Omental fat pad (tissue), 4 donors: ENCODE results near the gene RFXANK. TPM values are rescaled to one million over a fixed set of nuclear protein-coding genes. Genes with fewer than 3 reads are reported as not detected.
"Not testable (repeated sequence)": the region's sequence is repeated elsewhere in the genome, so short reads cannot be mapped to it uniquely, and the experiment has no call there.

Experiments used
- ATAC-seq: fragments of 150-250 bp; one replicate; pipeline ENCODE4 v1.9.1; 2016; ENCODE audit warnings: mild to moderate bottlenecking, moderate library complexity; ENCODE audit not compliant: low FRiP score
- DNase-seq: peaks from one replicate; pipeline ENCODE4 v3.0.0-alpha.2; 2019; ENCODE audit warnings: low spot score
- CTCF ChIP-seq, 3 donors: fragments of 450-650 bp; IDR thresholded peaks; one replicate each; pipeline ENCODE4 v1.5.1; 2016 to 2017; ENCODE audit warnings: antibody characterized with exemption in 3 of 3, mild to moderate bottlenecking in 3 of 3, moderate library complexity in 2 of 3
- total RNA-seq, 4 donors: library from RNA; depleted of rRNA; stranded (reverse); fragments of >200 nt; gene quantifications; one replicate each; pipeline ENCODE4 v1.1.0, GENCODE V29; 2016

RFXANK gene
- total RNA-seq, 4 donors from 2014 or later = 31.2 to 46.8 (median 42.3) TPM

- no peak for TF ChIP-seq CTCF (IDR thresholded peaks at IDR 0.05)
- DNase-seq = no peak
- ATAC-seq = no peak
Observed at GRCh38 chr19:19214892-19215291, 22.8 kb downstream of the RFXANK start.

- ATAC-seq (no peak), DNase-seq (no peak)
- TF ChIP-seq CTCF (IDR thresholded peaks at IDR 0.05) = no peak
Observed at GRCh38 chr19:19215792-19216191, 23.7 kb downstream of the RFXANK start.

- DNase-seq (no peak), ATAC-seq (no peak)
- TF ChIP-seq CTCF (IDR thresholded peaks at IDR 0.05) = no peak
Observed at GRCh38 chr19:19217099-19217498, 25.0 kb downstream of the RFXANK start.

- DNase-seq (no peak), ATAC-seq (no peak)
- no peak for TF ChIP-seq CTCF (IDR thresholded peaks at IDR 0.05)
Observed at GRCh38 chr19:19218911-19219310, 26.9 kb downstream of the RFXANK start.

- ATAC-seq, DNase-seq: not testable (repeated sequence)
Observed at GRCh38 chr19:19221000-19221399, 28.9 kb downstream of the RFXANK start.

- no peak for TF ChIP-seq CTCF (IDR thresholded peaks at IDR 0.05)
- DNase-seq (no peak), ATAC-seq (no peak)
Observed at GRCh38 chr19:19223060-19223459, 31.0 kb downstream of the RFXANK start.

- TF ChIP-seq CTCF (IDR thresholded peaks at IDR 0.05) = no peak
- no peak for ATAC-seq
- DNase-seq = no peak
Observed at GRCh38 chr19:19223636-19224035, 31.6 kb downstream of the RFXANK start.
